Stimulated activated CD8-positive, alpha-beta memory T cell treated with anti-CD3 and anti-CD28 coated beads, Interleukin-7, amount 100 ng/mL, for 1 hour (primary cell): ENCODE measurements around the gene FOXD2.

Experiments used
- DNase-seq, 2 donors: peaks; one replicate each; pipeline ENCODE4 v3.0.0-alpha.2; 2020; ENCODE audit warnings: low read depth in 2 of 2

The FOXD2 gene

GRCh38 chr1:47417170-47418044 lies 20.4 kb upstream of the FOXD2 start:
- DNase-seq = no peak

GRCh38 chr1:47418122-47418521 lies 19.7 kb upstream of the FOXD2 start:
- no peak for DNase-seq

GRCh38 chr1:47418681-47419325 lies 19.0 kb upstream of the FOXD2 start:
- DNase-seq = no peak

GRCh38 chr1:47420547-47420946 lies 17.3 kb upstream of the FOXD2 start:
- no peak for DNase-seq

- no peak for DNase-seq
Observed at GRCh38 chr1:47423872-47424271, 14.0 kb upstream of the FOXD2 start.

- DNase-seq = no peak
Observed at GRCh38 chr1:47424336-47424982, 13.4 kb upstream of the FOXD2 start.

- DNase-seq = no peak
Observed at GRCh38 chr1:47431534-47431933, 6.3 kb upstream of the FOXD2 start.

GRCh38 chr1:47432071-47433036 lies 5.5 kb upstream of the FOXD2 start:
- DNase-seq = peak in 1 of 2 donors; percentile 36

- DNase-seq = no peak
Observed at GRCh38 chr1:47433037-47433421, 4.8 kb upstream of the FOXD2 start.

- no peak for DNase-seq
Observed at GRCh38 chr1:47433477-47434050, 4.3 kb upstream of the FOXD2 start.

GRCh38 chr1:47434051-47434842 lies 3.6 kb upstream of the FOXD2 start:
- DNase-seq = no peak

GRCh38 chr1:47435506-47436303 lies 2.1 kb upstream of the FOXD2 start:
- DNase-seq = no peak

- peak; percentile 45 to 67 for DNase-seq
Observed at GRCh38 chr1:47436304-47436978, 1.4 kb upstream of the FOXD2 start.

GRCh38 chr1:47436979-47437446 lies 831 bp upstream of the FOXD2 start:
- DNase-seq = no peak

- DNase-seq = no peak
Observed at GRCh38 chr1:47438165-47439016, 547 bp downstream of the FOXD2 start.

- DNase-seq = no peak
Observed at GRCh38 chr1:47439017-47439818, 1.4 kb downstream of the FOXD2 start.
